Muscle layer of colon (tissue), 2 donors: ENCODE measurements around the gene RCCD1.
"Not testable (repeated sequence)": the region's sequence is repeated elsewhere in the genome, so short reads cannot be mapped to it uniquely, and the experiment has no call there.

Source experiments
- H3K27ac ChIP-seq: one replicate; pipeline ENCODE4 v1.7.0; 2013; ENCODE audit warnings: low read depth, mild to moderate bottlenecking, low read length, moderate library complexity
- H3K27me3 ChIP-seq, 2 donors: one replicate each; pipeline ENCODE4 v1.7.0; 2013; ENCODE audit warnings: low read length in 2 of 2, mild to moderate bottlenecking in 2 of 2; ENCODE audit not compliant: insufficient read depth in 2 of 2, control insufficient read depth in 1 of 2
- H3K36me3 ChIP-seq: one replicate; pipeline ENCODE4 v1.7.0; 2013; ENCODE audit warnings: mild to moderate bottlenecking, low read length; ENCODE audit not compliant: insufficient read depth
- H3K4me1 ChIP-seq: one replicate; pipeline ENCODE4 v1.7.0; 2013; ENCODE audit warnings: mild to moderate bottlenecking, low read length; ENCODE audit not compliant: insufficient read depth
- H3K4me3 ChIP-seq, 2 donors: one replicate each; pipeline ENCODE4 v1.7.0; 2013; ENCODE audit warnings: low read length in 2 of 2, low read depth in 1 of 2, mild to moderate bottlenecking in 1 of 2, moderate library complexity in 1 of 2
- H3K9ac ChIP-seq: one replicate; pipeline ENCODE4 v1.7.0; 2013; ENCODE audit warnings: low read length
- H3K9me3 ChIP-seq: one replicate; pipeline ENCODE4 v1.7.0; 2013; ENCODE audit warnings: mild to moderate bottlenecking, low read length
- donor health status: abdominal sarcoma.
- donor health status: Adenocarcinoma of cecum.

RCCD1 gene, protein sequence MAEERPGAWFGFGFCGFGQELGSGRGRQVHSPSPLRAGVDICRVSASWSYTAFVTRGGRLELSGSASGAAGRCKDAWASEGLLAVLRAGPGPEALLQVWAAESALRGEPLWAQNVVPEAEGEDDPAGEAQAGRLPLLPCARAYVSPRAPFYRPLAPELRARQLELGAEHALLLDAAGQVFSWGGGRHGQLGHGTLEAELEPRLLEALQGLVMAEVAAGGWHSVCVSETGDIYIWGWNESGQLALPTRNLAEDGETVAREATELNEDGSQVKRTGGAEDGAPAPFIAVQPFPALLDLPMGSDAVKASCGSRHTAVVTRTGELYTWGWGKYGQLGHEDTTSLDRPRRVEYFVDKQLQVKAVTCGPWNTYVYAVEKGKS

DNA sequence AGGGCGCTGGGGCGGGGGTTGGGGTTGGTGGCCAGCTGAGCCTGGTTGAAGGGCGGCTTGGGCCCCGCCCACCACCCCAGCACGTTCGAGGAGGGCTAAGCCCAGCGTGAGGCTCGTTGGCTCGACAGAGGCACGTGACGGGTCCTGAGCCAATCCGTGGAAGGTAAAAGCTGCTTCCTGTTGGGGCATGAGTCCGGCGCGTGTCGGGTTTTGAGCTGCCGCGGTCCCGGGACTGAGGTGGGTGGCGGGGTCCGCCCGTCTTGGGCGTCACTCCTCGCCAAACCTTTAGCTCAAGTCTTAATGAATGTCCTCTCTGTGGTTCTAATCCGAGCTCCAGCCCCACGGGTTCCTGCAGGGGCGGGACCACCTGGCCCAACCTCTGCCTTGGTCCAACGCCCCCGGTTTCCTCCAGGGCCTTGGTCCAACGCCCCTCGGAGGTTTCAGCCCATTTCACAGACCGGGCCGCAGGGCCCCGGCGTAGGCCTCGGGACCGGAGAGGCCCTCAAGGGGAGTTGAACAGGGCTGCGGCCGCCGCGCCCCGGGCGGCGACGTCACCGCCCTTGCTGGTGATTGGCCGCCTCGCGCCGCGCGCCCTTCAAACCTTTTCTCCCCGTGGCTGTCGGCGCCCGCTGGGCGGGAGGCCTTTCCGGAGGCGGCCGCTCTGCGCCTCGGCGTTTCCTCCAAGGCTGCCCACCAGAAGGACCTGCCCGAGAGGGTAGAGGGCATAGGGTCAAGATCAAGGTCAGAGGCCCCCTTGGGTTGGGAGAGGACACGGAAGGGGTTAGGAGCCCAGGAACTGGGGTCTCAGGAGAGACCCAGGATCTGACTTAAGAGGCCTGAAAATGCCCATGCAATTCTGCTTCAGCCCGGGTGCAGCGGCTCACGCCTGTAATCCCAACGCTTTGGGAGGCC, at the start of gene RCCD1:
Gene RCCD1, plus strand, starts transcription at position 173 of the 912 bp plus-strand sequence. CDS start 1,851 bp downstream, outside the sequence.
- H3K4me3 ChIP-seq: peak within 1 kb of the TSS; percentile 68 to 70

DNA sequence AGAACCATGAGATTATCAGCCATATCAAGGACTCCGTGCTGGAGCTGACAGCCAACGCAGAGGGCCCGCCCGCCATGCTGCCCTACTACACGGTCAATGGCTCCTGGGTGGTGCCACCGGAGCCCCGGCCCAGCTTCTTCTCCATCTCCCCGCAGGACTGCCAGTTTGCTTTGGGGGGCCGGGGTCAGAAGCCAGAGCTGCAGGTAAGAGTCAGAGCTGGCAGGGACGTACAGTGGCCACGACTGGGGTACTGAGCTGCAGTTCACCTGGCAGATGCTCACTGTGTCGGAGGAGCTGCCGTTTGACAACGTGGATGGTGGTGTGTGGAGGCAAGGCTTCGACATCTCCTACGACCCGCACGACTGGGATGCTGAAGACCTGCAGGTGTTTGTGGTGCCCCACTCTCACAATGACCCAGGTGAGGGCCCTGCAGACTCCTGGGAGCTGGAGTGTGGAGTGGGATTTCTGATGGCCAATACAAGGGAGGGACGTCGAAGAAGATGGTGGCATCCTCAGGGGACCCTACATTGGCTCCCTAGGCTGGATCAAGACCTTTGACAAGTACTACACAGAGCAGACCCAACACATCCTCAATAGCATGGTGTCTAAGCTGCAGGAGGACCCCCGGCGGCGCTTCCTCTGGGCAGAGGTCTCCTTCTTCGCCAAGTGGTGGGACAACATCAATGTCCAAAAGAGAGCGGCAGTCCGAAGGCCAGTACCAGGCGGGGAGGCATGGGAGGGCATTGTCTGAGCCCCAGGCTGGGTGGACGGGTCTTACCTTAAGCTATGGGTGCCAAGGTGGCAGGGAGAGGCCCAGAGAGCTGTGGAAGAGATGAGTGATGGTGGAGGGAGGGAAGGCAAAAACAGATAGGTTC, 49.1 kb upstream of the RCCD1 start:
- no peaks in the 10 kb centered on the region for H3K9me3 ChIP-seq
- peaks cover 53% of the 10 kb centered on the region for H3K36me3 ChIP-seq
- no peak overlapping the region for H3K9ac ChIP-seq
- H3K27me3 ChIP-seq: no peaks in the 10 kb centered on the region
- H3K27ac ChIP-seq: no peak overlapping the region
- H3K4me3 ChIP-seq: no peak overlapping the region
- H3K4me1 ChIP-seq: peaks cover 16% of the 10 kb centered on the region

More for the DNA sequence above, at the start of gene RCCD1:
- peaks cover 30% of the 10 kb centered on the region for H3K4me1 ChIP-seq
- H3K36me3 ChIP-seq: peaks cover 39% of the 10 kb centered on the region
- no peaks in the 10 kb centered on the region for H3K9me3 ChIP-seq
- no peaks in the 10 kb centered on the region for H3K27me3 ChIP-seq
- peak within 1 kb of the TSS; percentile 9 for H3K9ac ChIP-seq
- peak within 1 kb of the TSS; percentile 98 for H3K27ac ChIP-seq

DNA sequence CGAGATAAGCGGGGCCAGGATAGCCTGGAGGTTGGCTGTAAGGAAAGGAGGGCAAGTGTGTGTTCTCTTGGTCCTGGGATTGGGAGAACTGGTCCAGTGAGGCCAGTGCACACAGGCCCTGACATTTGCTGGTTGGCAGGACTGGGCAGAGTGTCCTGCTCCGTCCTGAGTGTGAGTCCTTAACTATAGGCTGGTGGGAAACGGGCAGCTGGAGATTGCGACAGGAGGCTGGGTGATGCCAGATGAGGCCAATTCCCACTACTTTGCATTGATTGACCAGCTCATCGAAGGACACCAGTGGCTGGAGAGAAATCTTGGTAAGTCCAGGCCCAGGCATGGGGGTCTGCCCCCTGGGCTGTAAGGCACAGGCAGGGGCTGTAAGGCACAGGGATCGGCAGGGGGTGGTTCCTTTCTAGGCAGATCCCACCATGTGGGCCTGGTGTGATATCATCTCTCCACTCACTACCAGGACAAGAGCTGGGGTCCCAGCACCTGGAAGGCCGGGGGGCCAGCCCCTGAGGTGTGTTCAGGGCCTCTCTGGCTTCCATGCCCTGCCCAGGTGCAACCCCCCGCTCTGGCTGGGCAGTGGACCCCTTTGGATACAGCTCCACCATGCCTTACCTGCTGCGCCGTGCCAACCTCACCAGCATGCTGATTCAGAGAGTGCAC, 48.4 kb upstream of the RCCD1 start:
- Histone ChIP-seq H3K36me3 (peaks cover 61% of the 10 kb centered on the region), H3K27me3 (no peaks in the 10 kb centered on the region), H3K27ac (no peak overlapping the region), H3K9ac (no peak overlapping the region), H3K4me3 (no peak overlapping the region), H3K9me3 (no peaks in the 10 kb centered on the region), H3K4me1 (peaks cover 16% of the 10 kb centered on the region)

DNA sequence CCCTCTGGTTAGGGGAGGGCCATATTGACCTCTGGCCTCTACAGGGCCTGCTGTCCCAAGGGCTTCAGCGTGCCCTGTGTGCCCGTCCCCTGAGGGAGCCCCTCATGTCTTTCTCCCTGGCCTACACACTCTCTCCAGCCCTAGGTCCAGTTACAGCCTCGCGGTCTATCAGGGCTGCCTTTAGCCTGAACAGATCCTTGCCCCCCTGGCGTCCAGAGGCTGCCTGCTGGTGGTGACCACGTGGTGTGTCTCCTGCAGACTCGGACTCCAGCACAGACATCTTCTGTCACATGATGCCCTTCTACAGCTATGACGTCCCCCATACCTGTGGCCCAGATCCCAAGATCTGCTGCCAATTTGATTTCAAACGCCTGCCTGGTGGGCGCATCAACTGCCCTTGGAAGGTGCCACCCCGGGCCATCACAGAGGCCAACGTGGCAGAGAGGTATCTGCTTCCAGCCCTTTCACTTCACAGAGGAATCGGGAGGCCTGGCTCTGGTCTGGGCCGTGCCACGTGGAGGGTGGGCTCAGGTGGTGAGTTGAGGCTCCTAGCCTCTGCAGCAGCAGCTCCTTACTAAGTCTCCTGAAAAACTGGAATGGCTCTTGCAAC, 47.5 kb upstream of the RCCD1 start:
- Histone ChIP-seq H3K27ac (no peak overlapping the region), H3K4me3 (no peak overlapping the region), H3K4me1 (peaks cover 9% of the 10 kb centered on the region), H3K36me3 (peaks cover 69% of the 10 kb centered on the region), H3K9me3 (no peaks in the 10 kb centered on the region), H3K9ac (no peak overlapping the region), H3K27me3 (no peaks in the 10 kb centered on the region)

DNA sequence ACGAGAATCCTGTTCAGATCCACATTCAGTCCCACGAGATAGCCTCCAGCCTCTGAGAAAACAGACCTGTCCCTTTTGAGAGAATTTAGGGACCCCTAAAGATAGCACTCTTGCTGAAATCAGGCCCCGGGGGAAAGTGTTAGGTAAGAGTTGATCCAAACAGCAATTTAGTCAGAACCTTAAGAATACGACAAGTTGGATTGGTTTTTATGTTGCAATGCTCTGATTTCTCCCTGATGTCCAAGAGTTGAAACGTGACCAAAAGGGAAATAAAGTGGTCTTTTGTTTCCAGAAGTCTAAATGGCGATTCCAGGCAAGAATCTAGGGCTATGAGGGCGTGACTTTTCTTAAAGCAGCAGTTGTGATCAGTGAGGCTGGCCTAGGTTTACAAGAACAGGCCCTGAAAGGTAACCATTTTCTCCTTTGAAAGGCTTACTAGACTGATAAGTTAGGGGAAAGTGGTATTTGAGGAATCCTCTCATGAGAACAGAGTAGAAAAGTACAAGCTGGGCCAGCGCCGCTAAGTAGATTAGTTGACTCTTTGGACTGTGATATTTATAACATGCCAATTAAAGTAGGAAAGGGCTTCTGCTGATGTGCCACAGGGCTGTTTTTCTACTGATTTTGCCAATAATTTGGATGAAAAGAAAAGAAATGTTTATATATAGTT, 46.7 kb upstream of the RCCD1 start:
- no peak overlapping the region for H3K27ac ChIP-seq
- H3K36me3 ChIP-seq: peaks cover 77% of the 10 kb centered on the region

DNA sequence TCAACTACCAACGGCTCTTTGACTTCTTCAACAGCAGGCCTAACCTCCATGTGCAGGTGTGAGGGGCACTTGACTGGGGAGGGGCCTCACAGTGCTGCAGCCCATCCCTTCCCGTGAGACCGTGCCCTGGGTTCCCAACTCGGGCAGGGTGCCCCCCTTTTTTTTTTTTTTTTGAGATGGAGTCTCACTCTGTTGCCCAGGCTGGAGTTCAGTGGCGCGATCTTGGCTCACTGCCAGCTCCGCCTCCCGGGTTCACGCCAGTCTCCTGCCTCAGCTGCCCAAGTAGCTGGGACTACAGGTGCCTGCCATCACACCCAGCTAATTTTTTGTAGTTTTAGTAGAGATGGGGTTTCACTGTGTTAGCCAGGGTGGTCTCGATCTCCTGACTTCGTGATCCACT, 45.2 kb upstream of the RCCD1 start:
- H3K9ac ChIP-seq, H3K4me3 ChIP-seq, H3K9me3 ChIP-seq, H3K27ac ChIP-seq, H3K27me3 ChIP-seq, H3K4me1 ChIP-seq: not testable (repeated sequence)
- peaks cover 92% of the 10 kb centered on the region for H3K36me3 ChIP-seq

More for the DNA sequence above, 46.7 kb upstream of the RCCD1 start:
- Histone ChIP-seq H3K9me3 (no peaks in the 10 kb centered on the region), H3K27me3 (no peaks in the 10 kb centered on the region), H3K9ac (no peak overlapping the region), H3K4me3 (no peak overlapping the region), H3K4me1 (peaks cover 8% of the 10 kb centered on the region)

DNA sequence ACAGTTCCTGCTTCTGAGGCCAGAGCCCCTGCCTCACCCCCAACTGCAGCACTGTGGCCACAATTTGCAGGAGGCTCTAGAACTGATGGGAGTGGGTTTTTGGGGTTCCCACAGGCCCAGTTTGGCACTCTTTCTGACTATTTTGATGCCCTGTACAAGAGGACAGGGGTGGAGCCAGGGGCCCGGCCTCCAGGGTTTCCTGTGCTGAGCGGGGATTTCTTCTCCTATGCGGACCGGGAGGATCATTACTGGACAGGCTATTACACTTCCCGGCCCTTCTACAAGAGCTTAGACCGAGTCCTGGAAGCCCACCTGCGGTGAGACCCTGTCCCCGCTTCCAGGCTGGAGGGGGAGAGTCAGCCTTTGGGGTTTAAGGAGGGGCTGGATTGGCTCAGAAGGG, 44.7 kb upstream of the RCCD1 start:
- Histone ChIP-seq H3K27me3 (no peaks in the 10 kb centered on the region), H3K27ac (no peak overlapping the region), H3K9ac (no peak overlapping the region), H3K4me3 (no peak overlapping the region), H3K4me1 (no peaks in the 10 kb centered on the region), H3K36me3 (peaks cover 92% of the 10 kb centered on the region), H3K9me3 (no peaks in the 10 kb centered on the region)

DNA sequence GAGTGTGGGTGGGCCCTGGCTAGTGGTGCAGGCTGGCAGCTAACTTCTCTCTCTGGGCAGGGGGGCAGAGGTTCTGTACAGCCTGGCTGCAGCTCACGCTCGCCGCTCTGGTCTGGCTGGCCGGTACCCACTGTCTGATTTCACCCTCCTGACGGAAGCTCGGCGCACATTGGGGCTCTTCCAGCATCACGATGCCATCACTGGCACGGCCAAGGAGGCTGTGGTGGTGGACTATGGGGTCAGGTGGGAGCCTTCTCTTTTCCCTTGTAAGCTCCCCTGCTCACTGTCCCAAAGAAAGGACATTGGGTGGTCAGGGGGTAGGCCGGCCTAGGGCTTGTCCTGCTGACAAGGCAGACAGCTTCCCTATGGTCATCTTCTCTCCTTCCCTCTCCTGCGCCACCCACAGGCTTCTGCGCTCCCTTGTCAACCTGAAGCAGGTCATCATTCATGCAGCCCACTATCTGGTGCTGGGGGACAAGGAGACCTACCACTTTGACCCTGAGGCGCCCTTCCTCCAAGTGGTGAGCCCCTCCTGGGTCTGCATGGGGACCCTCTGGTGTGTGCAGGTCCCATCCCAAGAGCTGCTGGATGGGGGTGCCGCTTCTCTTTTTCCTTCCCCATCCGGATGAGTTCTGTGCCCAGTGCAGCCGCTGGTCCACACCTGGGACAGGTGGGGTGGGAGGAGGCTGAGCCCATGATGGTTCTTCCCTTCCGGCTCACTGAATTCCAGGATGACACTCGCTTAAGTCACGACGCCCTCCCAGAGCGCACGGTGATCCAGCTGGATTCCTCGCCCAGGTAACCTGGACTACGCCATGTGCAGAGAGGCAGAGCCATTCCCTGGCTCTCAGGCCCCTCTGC, 44.0 kb upstream of the RCCD1 start:
- peaks cover 90% of the 10 kb centered on the region for H3K36me3 ChIP-seq

DNA sequence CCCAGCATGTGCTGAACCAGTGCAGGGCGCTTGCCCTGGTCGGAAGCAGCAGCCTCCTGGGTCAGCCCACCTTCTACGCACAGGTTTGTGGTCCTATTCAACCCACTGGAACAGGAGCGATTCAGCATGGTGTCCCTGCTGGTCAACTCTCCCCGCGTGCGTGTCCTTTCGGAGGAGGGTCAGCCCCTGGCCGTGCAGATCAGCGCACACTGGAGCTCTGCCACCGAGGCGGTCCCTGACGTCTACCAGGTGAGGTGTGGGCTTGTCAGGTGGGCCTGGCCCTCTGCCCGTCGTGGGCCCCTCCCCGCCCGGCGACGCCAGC, 43.4 kb upstream of the RCCD1 start:
- H3K9ac ChIP-seq: no peak overlapping the region
- peaks cover 88% of the 10 kb centered on the region for H3K36me3 ChIP-seq

More for the DNA sequence above, 44.0 kb upstream of the RCCD1 start:
- Histone ChIP-seq H3K9ac (no peak overlapping the region), H3K4me3 (no peak overlapping the region), H3K9me3 (no peaks in the 10 kb centered on the region), H3K4me1 (no peaks in the 10 kb centered on the region), H3K27ac (no peak overlapping the region), H3K27me3 (no peaks in the 10 kb centered on the region)

More for the DNA sequence above, 43.4 kb upstream of the RCCD1 start:
- H3K9me3 ChIP-seq: no peaks in the 10 kb centered on the region
- no peaks in the 10 kb centered on the region for H3K4me1 ChIP-seq
- no peaks in the 10 kb centered on the region for H3K27me3 ChIP-seq
- H3K4me3 ChIP-seq: no peak overlapping the region
- H3K27ac ChIP-seq: no peak overlapping the region
